PC-9 (cell line): ENCODE results near the gene EMD. TPM values are rescaled to one million over a fixed set of nuclear protein-coding genes. Genes with fewer than 3 reads are reported as not detected.
A peak's percentile ranks its signal among the peaks of the same experiment; 100 is the strongest.

Experiments
- BruUV-seq: library from RNA; stranded (reverse); fragments of 400-500 nt; replicated peaks from 2 replicates; lab custom pipeline; 2021; lab: Mats Ljungman, UMichigan
- CTCF ChIA-PET: fragments of 300-600 bp; sonication (Branson Sonifier 250); formaldehyde crosslinking; loops from one replicate; lab custom pipeline; 2022; ENCODE audit warnings: antibody characterized with exemption; lab: Charles Lee
- POLR2A ChIA-PET: fragments of 300-600 bp; sonication (Branson Sonifier 250); formaldehyde crosslinking; loops from one replicate; lab custom pipeline; 2022; ENCODE audit warnings: antibody characterized with exemption; ENCODE audit not compliant: unreplicated experiment; lab: Charles Lee
- DNase-seq, 2 experiments: peaks; one replicate each; pipeline versions ENCODE4 v3.0.0 to v3.0.0-alpha.2; 2015 to 2022; ENCODE audit warnings: mixed read lengths in 1 of 2
- H2AFZ ChIP-seq: fragments of 200-600 bp; sonication (generic); 2 replicates; pipeline ENCODE4 v1.8.1; 2017; ENCODE audit warnings: antibody characterized with exemption
- H3F3A ChIP-seq: fragments of 200-600 bp; sonication (generic); 2 replicates; pipeline ENCODE4 v1.8.1; 2017; ENCODE audit warnings: antibody characterized with exemption, mild to moderate bottlenecking, low read depth; ENCODE audit not compliant: insufficient read depth
- H3K27ac ChIP-seq: fragments of 200-600 bp; sonication (generic); 2 replicates; pipeline ENCODE4 v1.6.1; 2016; ENCODE audit warnings: mixed run types
- H3K27me3 ChIP-seq: fragments of 200-600 bp; sonication (generic); 2 replicates; pipeline ENCODE4 v1.6.1; 2016; ENCODE audit warnings: low read depth, mixed run types; ENCODE audit not compliant: insufficient read depth
- H3K36me3 ChIP-seq: fragments of 200-600 bp; sonication (generic); 2 replicates; pipeline ENCODE4 v1.6.1; 2016; ENCODE audit warnings: low read depth, mixed run types
- H3K4me1 ChIP-seq: fragments of 200-600 bp; sonication (generic); replicated peaks from 2 replicates; pipeline ENCODE4 v1.6.1; 2016; ENCODE audit warnings: mixed run types; ENCODE audit not compliant: insufficient read depth
- H3K4me2 ChIP-seq: fragments of 200-600 bp; sonication (generic); 2 replicates; pipeline ENCODE4 v1.6.1; 2017; ENCODE audit warnings: mixed run types
- H3K4me3 ChIP-seq: fragments of 200-600 bp; sonication (generic); 2 replicates; pipeline ENCODE4 v1.6.1; 2016; ENCODE audit warnings: mixed run types
- H3K79me2 ChIP-seq: fragments of 200-600 bp; sonication (generic); 2 replicates; pipeline ENCODE4 v1.6.1; 2017; ENCODE audit warnings: low read depth, mixed run types
- H3K9me2 ChIP-seq: fragments of 200-600 bp; sonication (generic); 2 replicates; pipeline ENCODE4 v1.8.1; 2017; ENCODE audit warnings: mild to moderate bottlenecking; ENCODE audit not compliant: insufficient read depth
- H3K9me3 ChIP-seq: fragments of 200-600 bp; sonication (generic); 2 replicates; pipeline ENCODE4 v1.8.1; 2016; ENCODE audit warnings: low read depth; ENCODE audit not compliant: insufficient read depth
- H4K20me1 ChIP-seq: fragments of 200-600 bp; sonication (generic); 2 replicates; pipeline ENCODE4 v1.8.1; 2017; ENCODE audit not compliant: insufficient read depth
- CTCF ChIP-seq: fragments of 200-600 bp; sonication (generic); conservative IDR thresholded peaks from 2 replicates; pipeline ENCODE4 v1.6.1; 2017; ENCODE audit warnings: mixed run types, antibody characterized with exemption, mild to moderate bottlenecking, moderate library complexity
- EZH2 ChIP-seq: fragments of 200-600 bp; sonication (generic); IDR thresholded peaks from 2 replicates; pipeline ENCODE4 v1.8.0; 2017; ENCODE audit warnings: antibody characterized with exemption, low read depth
- intact Hi-C: fragments of 100-400 bp; cut with micrococcal nuclease; formaldehyde crosslinking; loops from one replicate; pipeline ENCODE4 v1.10.0; 2022; ENCODE audit not compliant: unreplicated experiment
- total RNA-seq: library from RNA; stranded (reverse); gene quantifications from 2 replicates; pipeline ENCODE4 v1.2.3, GENCODE V29; 2021

EMD gene
- total RNA-seq, 1 experiment from 2014 or later, result 164 TPM

- Histone ChIP-seq H3K4me1 (peaks cover 19% of the 10 kb centered on the region), H3K4me2 (peak overlapping the region; percentile 94), H3K4me3 (peak overlapping the region; percentile 59), H3K27me3 (no peaks in the 10 kb centered on the region), H3K9me2 (no peaks in the 10 kb centered on the region), H2AFZ (peak overlapping the region; percentile 62; the same call in 1 of the 2 replicates), H4K20me1 (no peaks in the 10 kb centered on the region), H3K36me3 (no peaks in the 10 kb centered on the region), H3F3A (peaks cover 8% of the 10 kb centered on the region; the same call in 1 of the 2 replicates), H3K9me3 (no peaks in the 10 kb centered on the region), H3K79me2 (0 out of 2 replicates have a peak, but pooled peaks cover 4% of the 10 kb centered on the region), H3K27ac (peak overlapping the region; percentile 43; the same call in 1 of the 2 replicates)
- POLR2A ChIA-PET, result interaction anchor here (0.6 to 0.9 kb wide), 3 partner anchors 50 to 354 kb away, joined by 3 to 9 read pairs (median 4); partner anchors contain the start of gene DKC1
- intact Hi-C loops, result loop anchor here (1.0 to 2.0 kb wide), 3 partner anchors 37 to 82 kb away; partner anchors contain the start of genes PLXNA3 and SLC10A3
- BruUV-seq, result no TSS peak
- no peak for DNase-seq
- CTCF ChIA-PET, result interaction anchor here (1.2 kb wide), 1 partner anchor 10 kb away, joined by 5 read pairs; the partner anchor contains the start of gene RPL10
- no peak for TF ChIP-seq EZH2
- TF ChIP-seq CTCF, result no peak
These were observed 29.6 kb downstream of the EMD start for GRCh38 chrX:154408659-154409221.

GRCh38 chrX:154409222-154409871, 30.3 kb downstream of the EMD start, which contains the start of gene DNASE1L1:
DNASE1L1 (minus strand) TSS chrX:154409254; CDS start chrX:154405568, 3,686 bp downstream.
- H3K27ac ChIP-seq, result peak within 1 kb of the TSS; percentile 83
- TF ChIP-seq EZH2 (no peak), CTCF (no peak)
- peak; percentile 84 to 98 for DNase-seq
- 0 out of 2 replicates have a peak, but pooled peaks cover 4% of the 10 kb centered on the region for H3K79me2 ChIP-seq
- H3F3A ChIP-seq, result peaks cover 8% of the 10 kb centered on the region; the same call in 1 of the 2 replicates
- TSS peak; percentile 27 for BruUV-seq
- POLR2A ChIA-PET, result interaction anchor here (0.5 to 0.9 kb wide), 4 partner anchors 10 to 353 kb away, joined by 3 to 9 read pairs (median 5); partner anchors contain the start of gene DKC1
- peak within 1 kb of the TSS; percentile 94 for H3K4me2 ChIP-seq
- H3K36me3 ChIP-seq, result no peaks in the 10 kb centered on the region
- no peaks in the 10 kb centered on the region for H3K9me3 ChIP-seq
- H4K20me1 ChIP-seq, result no peaks in the 10 kb centered on the region
- H2AFZ ChIP-seq, result peak within 1 kb of the TSS; percentile 62; the same call in 1 of the 2 replicates
- H3K27me3 ChIP-seq, result no peaks in the 10 kb centered on the region
- CTCF ChIA-PET, result interaction anchor here (0.6 to 1.2 kb wide), 2 partner anchors 11 to 183 kb away, joined by 5 to 6 read pairs; partner anchors contain the start of gene RPL10
- no peaks in the 10 kb centered on the region for H3K9me2 ChIP-seq
- intact Hi-C loops, result loop anchor here (1.0 to 2.0 kb wide), 3 partner anchors 38 to 81 kb away; partner anchors contain the start of genes PLXNA3 and SLC10A3
- peaks cover 19% of the 10 kb centered on the region for H3K4me1 ChIP-seq
- peak within 1 kb of the TSS; percentile 59 for H3K4me3 ChIP-seq

- DNase-seq, result peak in 1 of 2 experiments; percentile 58
- TF ChIP-seq EZH2, result no peak
- no peak for TF ChIP-seq CTCF
- POLR2A ChIA-PET, result interaction anchor here (0.6 to 1.0 kb wide), 6 partner anchors 12 to 63 kb away, joined by 3 to 14 read pairs (median 4); no protein-coding TSS in a partner anchor
- no peaks in the 10 kb centered on the region for H3K9me2 ChIP-seq
- H3K27me3 ChIP-seq, result no peaks in the 10 kb centered on the region
- H4K20me1 ChIP-seq, result no peaks in the 10 kb centered on the region
- peak overlapping the region; percentile 32; the same call in 1 of the 2 replicates for H3K27ac ChIP-seq
- peak overlapping the region; percentile 79 for H3K4me2 ChIP-seq
- no peaks in the 10 kb centered on the region for H3K36me3 ChIP-seq
- H3K4me3 ChIP-seq, result peak overlapping the region; percentile 77
- H3K4me1 ChIP-seq, result peaks cover 19% of the 10 kb centered on the region
- CTCF ChIA-PET, result no interaction called here
- peaks cover 8% of the 10 kb centered on the region; the same call in 1 of the 2 replicates for H3F3A ChIP-seq
- peak overlapping the region; percentile 87 for H2AFZ ChIP-seq
- H3K79me2 ChIP-seq, result 0 out of 2 replicates have a peak, but pooled peaks cover 4% of the 10 kb centered on the region
- BruUV-seq, result no TSS peak
- H3K9me3 ChIP-seq, result no peaks in the 10 kb centered on the region
- intact Hi-C loops, result no loop called here
These were observed 32.9 kb downstream of the EMD start for GRCh38 chrX:154411981-154412340.
